VCaP (cell line): ENCODE results near the gene RRAD.

Source experiments
- H3K27ac ChIP-seq: fragments of 450-650 bp; 2 replicates; pipeline ENCODE4 v1.5.1; 2017
- CTCF ChIP-seq: fragments of 450-650 bp; conservative IDR thresholded peaks from 2 replicates; pipeline ENCODE4 v1.5.1; 2017; ENCODE audit warnings: mild to moderate bottlenecking, moderate library complexity

The RRAD gene

GRCh38 chr16:66920924-66921680 lies 4.2 kb downstream of the RRAD start:
- no peak for TF ChIP-seq CTCF
- no peak overlapping the region for H3K27ac ChIP-seq

GRCh38 chr16:66920299-66920590 lies 5.1 kb downstream of the RRAD start:
- TF ChIP-seq CTCF: no peak
- H3K27ac ChIP-seq: no peak overlapping the region

GRCh38 chr16:66919569-66920298 lies 5.6 kb downstream of the RRAD start:
- no peak for TF ChIP-seq CTCF
- H3K27ac ChIP-seq: no peak overlapping the region

- no peak within 1 kb of the TSS for H3K27ac ChIP-seq
- TF ChIP-seq CTCF: no peak
These were observed 6.3 kb downstream of the RRAD start, which contains the start of gene CDH16 for GRCh38 chr16:66918803-66919568. TSS of gene CDH16 (minus strand) at chr16:66918885. CDS start at chr16:66918065, 820 bp downstream.

- no peak overlapping the region for H3K27ac ChIP-seq
- TF ChIP-seq CTCF: no peak
These were observed 7.0 kb downstream of the RRAD start for GRCh38 chr16:66918355-66918754.

- no peak for TF ChIP-seq CTCF
- no peak overlapping the region for H3K27ac ChIP-seq
These were observed 7.6 kb downstream of the RRAD start for GRCh38 chr16:66917741-66918140.

- no peak for TF ChIP-seq CTCF
- no peak overlapping the region for H3K27ac ChIP-seq
These were observed 8.8 kb downstream of the RRAD start for GRCh38 chr16:66916518-66916917.
